IMR-90 (cell line): ENCODE data around the gene ARHGEF2. TPM values are rescaled to one million over a fixed set of nuclear protein-coding genes. Genes with fewer than 3 reads are reported as not detected.

ENCODE experiments used
- ATAC-seq: fragments of 200-7000 bp; cut with Tn5 transposase; 2 replicates; pipeline ENCODE4 v1.9.1; 2020; ENCODE audit warnings: low read depth, mild to moderate bottlenecking, moderate library complexity
- BruUV-seq: library from RNA; stranded (reverse); fragments of 400-500 nt; replicated peaks from 2 replicates; lab custom pipeline; 2021; lab: Mats Ljungman, UMichigan
- CTCF ChIA-PET: fragments of 300-600 bp; formaldehyde crosslinking; extraction: SDS; loops from one replicate; lab custom pipeline; 2021; ENCODE audit warnings: antibody characterized with exemption; lab: Yijun Ruan, JAX
- POLR2A ChIA-PET: fragments of 300-600 bp; sonication (Branson Sonifier 250); formaldehyde crosslinking; loops from one replicate; lab custom pipeline; 2022; ENCODE audit warnings: antibody characterized with exemption; ENCODE audit not compliant: unreplicated experiment; lab: Charles Lee
- DNase-seq: peaks from one replicate; pipeline ENCODE4 v3.0.0; 2013
- H2AFZ ChIP-seq: replicated peaks from 2 replicates; pipeline ENCODE3; 2013; ENCODE audit warnings: low read length, mild to moderate bottlenecking; ENCODE audit not compliant: poor library complexity
- H2AK5ac ChIP-seq: 2 replicates; pipeline ENCODE4 v1.6.1; 2013; ENCODE audit warnings: low read depth, low read length, inconsistent platforms
- H2AK9ac ChIP-seq: replicated peaks from 2 replicates; pipeline ENCODE3; 2013; ENCODE audit warnings: mild to moderate bottlenecking, low read depth, low read length, moderate library complexity; ENCODE audit not compliant: poor library complexity
- H2BK120ac ChIP-seq: 2 replicates; pipeline ENCODE4 v1.6.1; 2013; ENCODE audit warnings: low read depth, low read length, inconsistent platforms
- H2BK15ac ChIP-seq: 3 replicates; pipeline ENCODE4 v1.6.1; 2013; ENCODE audit warnings: low read depth, low read length, inconsistent platforms
- H2BK20ac ChIP-seq: 2 replicates; pipeline ENCODE4 v1.6.1; 2013; ENCODE audit warnings: low read depth, mild to moderate bottlenecking, inconsistent platforms, low read length, moderate library complexity
- H2BK5ac ChIP-seq: 2 replicates; pipeline ENCODE4 v1.6.1; 2013; ENCODE audit warnings: mild to moderate bottlenecking, low read depth, low read length, inconsistent platforms; ENCODE audit not compliant: poor library complexity, severe bottlenecking
- H3K14ac ChIP-seq: replicated peaks from 2 replicates; pipeline ENCODE4 v1.6.1; 2013; ENCODE audit warnings: low read depth, low read length, inconsistent platforms
- H3K18ac ChIP-seq: 2 replicates; pipeline ENCODE4 v1.6.1; 2013; ENCODE audit warnings: low read depth, low read length, control low read depth
- H3K23ac ChIP-seq: 2 replicates; pipeline ENCODE4 v1.6.1; 2013; ENCODE audit warnings: low read depth, low read length, inconsistent platforms
- H3K27ac ChIP-seq: 2 replicates; pipeline ENCODE4 v1.5.1; 2013; ENCODE audit warnings: mild to moderate bottlenecking, control low read depth, low read length; ENCODE audit not compliant: insufficient read depth
- H3K27me3 ChIP-seq: 2 replicates; pipeline ENCODE4 v1.6.1; 2013; ENCODE audit warnings: low read length; ENCODE audit not compliant: control insufficient read depth, insufficient read depth
- H3K36me3 ChIP-seq: 2 replicates; pipeline ENCODE4 v1.6.1; 2013; ENCODE audit warnings: low read length, mixed read lengths; ENCODE audit not compliant: control insufficient read depth, insufficient read depth
- H3K4ac ChIP-seq: 2 replicates; pipeline ENCODE4 v1.6.1; 2013; ENCODE audit warnings: low read depth, low read length, inconsistent platforms
- H3K4me1 ChIP-seq: 2 replicates; pipeline ENCODE4 v1.6.1; 2013; ENCODE audit warnings: low read length, mixed read lengths; ENCODE audit not compliant: control insufficient read depth, insufficient read depth
- H3K4me2 ChIP-seq: 2 replicates; pipeline ENCODE4 v1.6.1; 2013; ENCODE audit warnings: low read depth, mild to moderate bottlenecking, control low read depth, low read length, moderate library complexity
- H3K4me3 ChIP-seq: 2 replicates; pipeline ENCODE4 v1.5.1; 2013; ENCODE audit warnings: low read depth, mild to moderate bottlenecking, control low read depth, low read length, moderate library complexity; ENCODE audit not compliant: insufficient read depth
- H3K56ac ChIP-seq: 2 replicates; pipeline ENCODE4 v1.6.1; 2013; ENCODE audit warnings: low read length, inconsistent platforms; ENCODE audit not compliant: insufficient read depth; ENCODE audit errors: extremely low read depth
- H3K79me1 ChIP-seq, 2 experiments: 2 replicates each; pipeline ENCODE4 v1.6.1; 2013; ENCODE audit warnings: low read length in 2 of 2, inconsistent platforms in 1 of 2, low read depth in 1 of 2
- H3K9ac ChIP-seq: 2 replicates; pipeline ENCODE4 v1.6.1; 2013; ENCODE audit warnings: low read depth, low read length, control low read depth
- H3K9me1 ChIP-seq: 2 replicates; pipeline ENCODE4 v1.6.1; 2013; ENCODE audit warnings: low read length, inconsistent platforms; ENCODE audit not compliant: insufficient read depth
- H3K9me3 ChIP-seq: 2 replicates; pipeline ENCODE4 v1.6.1; 2013; ENCODE audit warnings: low read length; ENCODE audit not compliant: control insufficient read depth, insufficient read depth
- H4K20me1 ChIP-seq: 2 replicates; pipeline ENCODE4 v1.6.1; 2013; ENCODE audit warnings: low read length, inconsistent platforms; ENCODE audit not compliant: insufficient read depth
- H4K5ac ChIP-seq: 2 replicates; pipeline ENCODE4 v1.6.1; 2013; ENCODE audit warnings: mild to moderate bottlenecking, low read depth, low read length, control low read depth
- H4K8ac ChIP-seq, 2 experiments: 2 replicates each; pipeline ENCODE4 v1.6.1; 2013; ENCODE audit warnings: low read depth in 2 of 2, low read length in 2 of 2, control low read depth in 1 of 2, inconsistent platforms in 1 of 2
- H4K91ac ChIP-seq: 2 replicates; pipeline ENCODE4 v1.6.1; 2013; ENCODE audit warnings: low read depth, low read length, inconsistent platforms; ENCODE audit not compliant: insufficient read depth
- BHLHE40 ChIP-seq: fragments of 150-350 bp; IDR thresholded peaks from 2 replicates; pipeline ENCODE4 v1.6.1; 2016; ENCODE audit warnings: mild to moderate bottlenecking, low read depth, low read length
- CEBPB ChIP-seq: IDR thresholded peaks from 2 replicates; pipeline ENCODE4 v1.6.1; 2012; ENCODE audit warnings: low read depth, low read length, improper control_type of control experiment
- CHD1 ChIP-seq: IDR thresholded peaks from 2 replicates; pipeline ENCODE4 v1.6.1; 2012; ENCODE audit warnings: low read depth, low read length, improper control_type of control experiment
- CTCF ChIP-seq: conservative IDR thresholded peaks from 2 replicates; pipeline ENCODE4 v1.5.1; 2012; ENCODE audit warnings: mild to moderate bottlenecking, low read depth, low read length, improper control_type of control experiment
- ELK1 ChIP-seq: fragments of 150-350 bp; IDR thresholded peaks from 2 replicates; pipeline ENCODE4 v1.6.1; 2016; ENCODE audit warnings: low read depth, mild to moderate bottlenecking, low read length, moderate library complexity, borderline replicate concordance
- FOS ChIP-seq: fragments of 150-350 bp; IDR thresholded peaks from 2 replicates; pipeline ENCODE4 v1.6.1; 2016; ENCODE audit warnings: low read depth, low read length
- MAFK ChIP-seq: IDR thresholded peaks from 2 replicates; pipeline ENCODE4 v1.6.1; 2012; ENCODE audit warnings: low read depth, low read length, improper control_type of control experiment
- MAZ ChIP-seq: IDR thresholded peaks from 2 replicates; pipeline ENCODE4 v1.6.1; 2012; ENCODE audit warnings: low read depth, mild to moderate bottlenecking, low read length, improper control_type of control experiment, moderate library complexity, borderline replicate concordance
- MXI1 ChIP-seq: IDR thresholded peaks from 2 replicates; pipeline ENCODE4 v1.6.1; 2012; ENCODE audit warnings: low read depth, mild to moderate bottlenecking, low read length, moderate library complexity, borderline replicate concordance
- NFE2L2 ChIP-seq: fragments of 150-350 bp; IDR thresholded peaks from 2 replicates; pipeline ENCODE4 v1.6.1; 2016; ENCODE audit warnings: low read depth, mild to moderate bottlenecking, low read length
- POLR2A ChIP-seq: IDR thresholded peaks from 2 replicates; pipeline ENCODE4 v1.6.1; 2012; ENCODE audit warnings: mild to moderate bottlenecking, low read depth, low read length
- RAD21 ChIP-seq: IDR thresholded peaks from 2 replicates; pipeline ENCODE4 v1.6.1; 2012; ENCODE audit warnings: low read length, improper control_type of control experiment
- RCOR1 ChIP-seq: IDR thresholded peaks from 2 replicates; pipeline ENCODE4 v1.6.1; 2012; ENCODE audit warnings: mild to moderate bottlenecking, low read length, improper control_type of control experiment; ENCODE audit not compliant: insufficient replicate concordance
- RFX5 ChIP-seq: IDR thresholded peaks from 2 replicates; pipeline ENCODE4 v1.8.0; 2012; ENCODE audit warnings: low read depth, mild to moderate bottlenecking, low read length, moderate library complexity
- SMC3 ChIP-seq: fragments of 150-350 bp; IDR thresholded peaks from 2 replicates; pipeline ENCODE4 v1.6.1; 2016; ENCODE audit warnings: low read depth, mild to moderate bottlenecking, antibody characterized with exemption, low read length, moderate library complexity
- USF2 ChIP-seq: fragments of 150-350 bp; IDR thresholded peaks from 2 replicates; pipeline ENCODE4 v1.6.1; 2017; ENCODE audit warnings: mild to moderate bottlenecking, antibody characterized with exemption, low read length, low read depth
- WGBS, 2 experiments: methylation state at CpG; one replicate each; pipeline versions ENCODE4 v1.1.5 to v1.1.7; 2013; ENCODE audit warnings: missing lambda C conversion rate in 2 of 2; ENCODE audit not compliant: insufficient read length in 1 of 2; ENCODE audit errors: extremely low coverage in 2 of 2; 5-methylcytosine and 5-hydroxymethylcytosine counted together
- dilution Hi-C: fragments of 300-500 bp; cut with HindIII; formaldehyde crosslinking; loops from one replicate; pipeline ENCODE4 v1.14.3; 2018; ENCODE audit warnings: low sequenced_read_pairs; ENCODE audit not compliant: unreplicated experiment
- in situ Hi-C: fragments of 300-500 bp; cut with MboI; formaldehyde crosslinking; loops from 3 replicates; pipeline ENCODE4 v1.14.3; 2019; ENCODE audit warnings: low sequenced_read_pairs, inconsistent platforms, mixed read lengths
- intact Hi-C: fragments of 100-400 bp; cut with micrococcal nuclease; formaldehyde crosslinking; loops from 2 replicates; pipeline ENCODE4 v1.10.0; 2022
- polyA plus RNA-seq, 3 experiments: library from polyadenylated mRNA; depleted of rRNA; stranded (reverse); fragments of >200 nt; gene quantifications; 2 replicates each; pipeline ENCODE4 v1.2.3, GENCODE V29; 2012; ENCODE audit warnings: low replicate concordance in 1 of 3
- total RNA-seq: library from RNA; depleted of rRNA; stranded (reverse); fragments of >200 nt; gene quantifications from 2 replicates; pipeline ENCODE4 v1.2.3, GENCODE V29; 2012

ARHGEF2 gene
- total and polyA plus RNA-seq, 2 of the 4 experiments (the other 2 are of a cell fraction): 91.8 to 117 TPM

- H3K79me1 ChIP-seq: peaks cover 8 to 27% of the 10 kb centered on the region in 2 experiments
- H3K4me1 ChIP-seq: peaks cover 2% of the 10 kb centered on the region
- no peaks in the 10 kb centered on the region for H3K9me3 ChIP-seq
- H3K56ac ChIP-seq: no peak overlapping the region
- DNase-seq: no peak
- H3K9me1 ChIP-seq: no peaks in the 10 kb centered on the region; the same call in 1 of the 2 replicates
- no peak overlapping the region for H3K9ac ChIP-seq
- no peak overlapping the region for H3K14ac ChIP-seq
- no peak overlapping the region for H2BK5ac ChIP-seq
- no peak overlapping the region for H3K4me2 ChIP-seq
- H3K23ac ChIP-seq: no peak overlapping the region
- TF ChIP-seq POLR2A (no peak), RFX5 (no peak), MXI1 (no peak), CEBPB (no peak), USF2 (no peak), SMC3 (no peak), CHD1 (no peak), BHLHE40 (no peak), ELK1 (no peak), FOS (no peak), MAZ (no peak), CTCF (no peak), MAFK (no peak), RCOR1 (no peak), NFE2L2 (no peak), RAD21 (no peak)
- H4K91ac ChIP-seq: no peak overlapping the region
- no peaks in the 10 kb centered on the region for H3K27me3 ChIP-seq
- H3K4me3 ChIP-seq: no peak overlapping the region
- H2AK9ac ChIP-seq: no peak overlapping the region
- BruUV-seq: no TSS peak
- H4K5ac ChIP-seq: no peak overlapping the region
- ATAC-seq: no peak
- no peak overlapping the region for H3K27ac ChIP-seq
- H2BK15ac ChIP-seq: no peak overlapping the region
- dilution Hi-C loops: no loop called here
- ChIA-PET POLR2A (interaction anchor here (1.2 kb wide), 1 partner anchor 8 kb away, joined by 3 read pairs; no protein-coding TSS in a partner anchor), CTCF (no interaction called here)
- no CpG with 5 or more reads among the region's 2 CpGs for WGBS, 2 experiments
- H2BK20ac ChIP-seq: no peak overlapping the region
- no peak overlapping the region for H2BK120ac ChIP-seq
- H2AFZ ChIP-seq: no peak overlapping the region
- no peak overlapping the region for H4K8ac ChIP-seq
- H2AK5ac ChIP-seq: no peak overlapping the region
- in situ Hi-C loops: no loop called here
- H3K4ac ChIP-seq: no peak overlapping the region
- intact Hi-C loops: no loop called here
- H3K36me3 ChIP-seq: peaks cover 47% of the 10 kb centered on the region
- no peak overlapping the region for H3K18ac ChIP-seq
- H4K20me1 ChIP-seq: no peaks in the 10 kb centered on the region
Measured at GRCh38 chr1:155898888-155899287, 79.5 kb downstream of the ARHGEF2 start.
